ENCODE results near the gene MYO1B. TPM values are rescaled to one million over a fixed set of nuclear protein-coding genes. Genes with fewer than 3 reads are reported as not detected.

The MYO1B gene
- total and polyA plus RNA-seq, 8 donors = 28.6 to 102 (median 54.7) TPM

- Histone ChIP-seq H3K4me1 (peaks cover 2 to 21% (median 6%) of the 10 kb centered on the region in 3 donors), H3K27me3 (no peaks in the 10 kb centered on the region), H3K36me3 (peaks cover 0 to 49% (median 12%) of the 10 kb centered on the region in 3 donors), H3K4me3 (no peak overlapping the region), H3K27ac (no peak overlapping the region), H3K9me3 (no peaks in the 10 kb centered on the region)
- DNase-seq (no peak), ATAC-seq (no peak), FAIRE-seq (no peak)
- no peak for TF ChIP-seq CTCF (IDR thresholded peaks at IDR 0.05)
- intact Hi-C loops (cut with DNase I) = loop anchor here in 1 of 3 donors (10.0 kb wide), 1 partner anchor 72 kb away; no protein-coding TSS in a partner anchor
- WGBS, 2 donors = 37 to 83% methylated on average over 2 of the region's 2 CpGs
These were observed 167.1 kb downstream of the MYO1B start for GRCh38 chr2:191412353-191412752.

GRCh38 chr2:191415101-191415500 lies 169.9 kb downstream of the MYO1B start:
- Histone ChIP-seq H3K4me3 (no peak overlapping the region), H3K4me1 (peaks cover 6 to 26% (median 6%) of the 10 kb centered on the region in 3 donors), H3K9me3 (no peaks in the 10 kb centered on the region), H3K36me3 (peaks cover 0 to 29% (median 0%) of the 10 kb centered on the region in 3 donors), H3K27ac (peak overlapping the region in 2 of 4 donors; percentile 49 to 52), H3K27me3 (no peaks in the 10 kb centered on the region)
- DNase-seq (no peak), FAIRE-seq (no peak), ATAC-seq (peak in 3 of 4 donors; percentile 35 to 55 (median 54))
- TF ChIP-seq CTCF (IDR thresholded peaks at IDR 0.05) = no peak
- intact Hi-C loops (cut with DNase I) = loop anchor here in 1 of 3 donors (10.0 kb wide), 1 partner anchor 70 kb away; no protein-coding TSS in a partner anchor

GRCh38 chr2:191415858-191416257 lies 170.7 kb downstream of the MYO1B start:
- Histone ChIP-seq H3K27me3 (no peaks in the 10 kb centered on the region), H3K4me3 (no peak overlapping the region), H3K9me3 (no peaks in the 10 kb centered on the region), H3K27ac (peak overlapping the region in 2 of 4 donors; percentile 49 to 52), H3K36me3 (peaks cover 0 to 22% (median 0%) of the 10 kb centered on the region in 3 donors), H3K4me1 (peaks cover 6 to 26% (median 6%) of the 10 kb centered on the region in 3 donors)
- TF ChIP-seq CTCF (IDR thresholded peaks at IDR 0.05) = no peak
- 42 to 44% methylated on average over 5 of the region's 5 CpGs for WGBS, 2 donors
- intact Hi-C loops (cut with DNase I) = loop anchor here in 1 of 3 donors (10.0 kb wide), 1 partner anchor 69 kb away; no protein-coding TSS in a partner anchor
- DNase-seq = no peak
- FAIRE-seq = no peak
- ATAC-seq = peak; percentile 44 to 72 (median 61)

GRCh38 chr2:191417746-191418145 lies 172.5 kb downstream of the MYO1B start:
- Histone ChIP-seq H3K4me1 (peaks cover 6 to 26% (median 6%) of the 10 kb centered on the region in 3 donors), H3K4me3 (no peak overlapping the region), H3K9me3 (no peaks in the 10 kb centered on the region), H3K27me3 (no peaks in the 10 kb centered on the region), H3K27ac (peak overlapping the region in 2 of 4 donors; percentile 64 to 72), H3K36me3 (peaks cover 0 to 13% (median 0%) of the 10 kb centered on the region in 3 donors)
- ATAC-seq (peak in 3 of 4 donors; percentile 2 to 18 (median 10)), FAIRE-seq (no peak), DNase-seq (no peak)
- 78% methylated on average over 7 of the region's 7 CpGs for WGBS, 2 donors
- intact Hi-C loops (cut with DNase I) = loop anchor here in 1 of 3 donors (10.0 kb wide), 1 partner anchor 67 kb away; no protein-coding TSS in a partner anchor
- TF ChIP-seq CTCF (IDR thresholded peaks at IDR 0.05) = no peak

GRCh38 chr2:191421950-191422349 lies 176.7 kb downstream of the MYO1B start:
- Histone ChIP-seq H3K9me3 (no peaks in the 10 kb centered on the region), H3K27ac (no peak overlapping the region), H3K4me1 (peaks cover 0 to 7% (median 6%) of the 10 kb centered on the region in 3 donors), H3K27me3 (no peaks in the 10 kb centered on the region), H3K4me3 (no peak overlapping the region), H3K36me3 (no peaks in the 10 kb centered on the region)
- WGBS, 2 donors = 96 to 99% methylated on average over 2 of the region's 2 CpGs
- intact Hi-C loops (cut with DNase I) = no loop called here
- TF ChIP-seq CTCF (IDR thresholded peaks at IDR 0.05) = no peak
- FAIRE-seq (no peak), ATAC-seq (no peak), DNase-seq (no peak)
